Stimulated activated CD4-positive, alpha-beta T cell treated with anti-CD3 and anti-CD28 coated beads, Interleukin-1b, Interleukin-23, amount 100 ng/mL, for 24 hours (primary cell): ENCODE results near the gene TUBA8.

Source experiments
- DNase-seq, 4 experiments: peaks; one replicate each; pipeline ENCODE4 v3.0.0-alpha.2; 2020; ENCODE audit warnings: low read depth in 4 of 4, low spot score in 1 of 4

The TUBA8 gene

GRCh38 chr22:18077087-18077638, 33.4 kb upstream of the TUBA8 start:
- no peak for DNase-seq

- peak; percentile 79 to 92 (median 85) for DNase-seq
These were observed 32.8 kb upstream of the TUBA8 start, which contains the start of gene PEX26 for GRCh38 chr22:18077639-18078328. TSS of gene PEX26 (plus strand) at chr22:18077990. CDS start at chr22:18078377, 387 bp downstream.

GRCh38 chr22:18078329-18079041, 32.1 kb upstream of the TUBA8 start:
- DNase-seq = peak in 1 of 4 experiments; percentile 23

- no peak for DNase-seq
These were observed 30.8 kb upstream of the TUBA8 start for GRCh38 chr22:18079706-18080233.

- no peak for DNase-seq
These were observed 29.2 kb upstream of the TUBA8 start for GRCh38 chr22:18081416-18081815.

- no peak for DNase-seq
These were observed 28.1 kb upstream of the TUBA8 start for GRCh38 chr22:18082467-18082866.

- no peak for DNase-seq
These were observed 27.2 kb upstream of the TUBA8 start for GRCh38 chr22:18083406-18083805.

GRCh38 chr22:18085188-18085587, 25.4 kb upstream of the TUBA8 start:
- DNase-seq = no peak

- DNase-seq = no peak
These were observed 23.2 kb upstream of the TUBA8 start for GRCh38 chr22:18087350-18087855.

- DNase-seq = peak in 1 of 4 experiments; percentile 17
These were observed 21.6 kb upstream of the TUBA8 start for GRCh38 chr22:18088825-18089568.

- no peak for DNase-seq
These were observed 20.3 kb upstream of the TUBA8 start for GRCh38 chr22:18090286-18090685.

GRCh38 chr22:18091478-18091877, 19.1 kb upstream of the TUBA8 start:
- no peak for DNase-seq

- DNase-seq = no peak
These were observed 18.6 kb upstream of the TUBA8 start for GRCh38 chr22:18091916-18092526.

GRCh38 chr22:18093661-18094060, 16.9 kb upstream of the TUBA8 start:
- no peak for DNase-seq

GRCh38 chr22:18095101-18095805, 15.4 kb upstream of the TUBA8 start:
- DNase-seq = no peak

GRCh38 chr22:18096823-18097222, 13.8 kb upstream of the TUBA8 start:
- no peak for DNase-seq

- no peak for DNase-seq
These were observed 9.8 kb upstream of the TUBA8 start for GRCh38 chr22:18100781-18101180.

- no peak for DNase-seq
These were observed 9.1 kb upstream of the TUBA8 start for GRCh38 chr22:18101536-18101935.

- DNase-seq = no peak
These were observed 6.9 kb upstream of the TUBA8 start for GRCh38 chr22:18103527-18104269.
